Measurements from ENCODE around the gene PKD1L1.

- TF ChIP-seq, protein P1, sequence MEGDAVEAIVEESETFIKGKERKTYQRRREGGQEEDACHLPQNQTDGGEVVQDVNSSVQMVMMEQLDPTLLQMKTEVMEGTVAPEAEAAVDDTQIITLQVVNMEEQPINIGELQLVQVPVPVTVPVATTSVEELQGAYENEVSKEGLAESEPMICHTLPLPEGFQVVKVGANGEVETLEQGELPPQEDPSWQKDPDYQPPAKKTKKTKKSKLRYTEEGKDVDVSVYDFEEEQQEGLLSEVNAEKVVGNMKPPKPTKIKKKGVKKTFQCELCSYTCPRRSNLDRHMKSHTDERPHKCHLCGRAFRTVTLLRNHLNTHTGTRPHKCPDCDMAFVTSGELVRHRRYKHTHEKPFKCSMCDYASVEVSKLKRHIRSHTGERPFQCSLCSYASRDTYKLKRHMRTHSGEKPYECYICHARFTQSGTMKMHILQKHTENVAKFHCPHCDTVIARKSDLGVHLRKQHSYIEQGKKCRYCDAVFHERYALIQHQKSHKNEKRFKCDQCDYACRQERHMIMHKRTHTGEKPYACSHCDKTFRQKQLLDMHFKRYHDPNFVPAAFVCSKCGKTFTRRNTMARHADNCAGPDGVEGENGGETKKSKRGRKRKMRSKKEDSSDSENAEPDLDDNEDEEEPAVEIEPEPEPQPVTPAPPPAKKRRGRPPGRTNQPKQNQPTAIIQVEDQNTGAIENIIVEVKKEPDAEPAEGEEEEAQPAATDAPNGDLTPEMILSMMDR (IDR thresholded peaks at IDR 0.05): no peak
- TF ChIP-seq POLR2A (IDR thresholded peaks at IDR 0.05): no peak
Observed at GRCh38 chr7:47890125-47890524, 58.1 kb downstream of the PKD1L1 start.
